Measurements from ENCODE around the gene ARFGEF3.

The ARFGEF3 gene

GRCh38 chr6:138370631-138371451, 209.1 kb downstream of the ARFGEF3 start:
- no peak for DNase-seq

- no peak for DNase-seq
Measured at GRCh38 chr6:138371452-138371711, 209.6 kb downstream of the ARFGEF3 start.

GRCh38 chr6:138371720-138372119, 210.0 kb downstream of the ARFGEF3 start:
- DNase-seq, result no peak

GRCh38 chr6:138372711-138373463, 211.1 kb downstream of the ARFGEF3 start:
- DNase-seq, result no peak

- DNase-seq, result no peak
Measured at GRCh38 chr6:138374230-138374629, 212.5 kb downstream of the ARFGEF3 start.

GRCh38 chr6:138374815-138375214, 213.1 kb downstream of the ARFGEF3 start:
- no peak for DNase-seq

- DNase-seq, result no peak
Measured at GRCh38 chr6:138377042-138377441, 215.3 kb downstream of the ARFGEF3 start.

GRCh38 chr6:138377844-138378243, 216.1 kb downstream of the ARFGEF3 start, which contains the start of gene SMIM28:
Gene SMIM28, plus strand, starts transcription at chr6:138377905. Its CDS starts 168 bp downstream, at chr6:138378073.
- no peak for DNase-seq

GRCh38 chr6:138378463-138378862, 216.7 kb downstream of the ARFGEF3 start:
- DNase-seq, result no peak

- no peak for DNase-seq
Measured at GRCh38 chr6:138382498-138383265, 220.9 kb downstream of the ARFGEF3 start.

GRCh38 chr6:138383776-138384175, 222.0 kb downstream of the ARFGEF3 start:
- no peak for DNase-seq

GRCh38 chr6:138386897-138387296, 225.2 kb downstream of the ARFGEF3 start:
- DNase-seq, result no peak

- DNase-seq, result no peak
Measured at GRCh38 chr6:138387577-138388368, 226.0 kb downstream of the ARFGEF3 start.

GRCh38 chr6:138389551-138389950, 227.8 kb downstream of the ARFGEF3 start:
- no peak for DNase-seq
